ENCODE results near the gene CLOCK.
"Not testable (repeated sequence)": the region's sequence is repeated elsewhere in the genome, so short reads cannot be mapped to it uniquely, and the experiment has no call there.

The CLOCK gene

GRCh38 chr4:55546756-55547465 is at the start of gene CLOCK:
TSS of gene CLOCK (minus strand) at chr4:55546909. CDS start at chr4:55482785, 64,124 bp downstream.
- peak; percentile 85 for DNase-seq (ENCODE audit: low read depth)

GRCh38 chr4:55592014-55592413 is 45.3 kb upstream of the CLOCK start, which contains the start of gene PDCL2:
TSS of gene PDCL2 (minus strand) at chr4:55592245. CDS start at chr4:55592109, 136 bp downstream.
- DNase-seq (ENCODE audit: low read depth): no peak

GRCh38 chr4:55588160-55588559 is 41.5 kb upstream of the CLOCK start:
- DNase-seq (ENCODE audit: low read depth): no peak

GRCh38 chr4:55582773-55583172 is 36.1 kb upstream of the CLOCK start:
- not testable (repeated sequence) for DNase-seq (ENCODE audit: low read depth)

GRCh38 chr4:55578341-55579010 is 31.8 kb upstream of the CLOCK start:
- no peak for DNase-seq (ENCODE audit: low read depth)

- DNase-seq (ENCODE audit: low read depth): no peak
These were observed 28.8 kb upstream of the CLOCK start for GRCh38 chr4:55575513-55575912.

- DNase-seq (ENCODE audit: low read depth): peak; percentile 28
These were observed 27.5 kb upstream of the CLOCK start for GRCh38 chr4:55574252-55574651.

- no peak for DNase-seq (ENCODE audit: low read depth)
These were observed 25.1 kb upstream of the CLOCK start for GRCh38 chr4:55571806-55572205.

- DNase-seq (ENCODE audit: low read depth): no peak
These were observed 22.3 kb upstream of the CLOCK start for GRCh38 chr4:55568905-55569504.

GRCh38 chr4:55561889-55562288 is 15.2 kb upstream of the CLOCK start:
- DNase-seq (ENCODE audit: low read depth): no peak

GRCh38 chr4:55560096-55560495 is 13.4 kb upstream of the CLOCK start:
- no peak for DNase-seq (ENCODE audit: low read depth)

- peak; percentile 63 for DNase-seq (ENCODE audit: low read depth)
These were observed 7.8 kb upstream of the CLOCK start for GRCh38 chr4:55554453-55555030.

GRCh38 chr4:55553441-55554201 is 6.9 kb upstream of the CLOCK start:
- DNase-seq (ENCODE audit: low read depth): peak; percentile 86

GRCh38 chr4:55551964-55552363 is 5.3 kb upstream of the CLOCK start:
- DNase-seq (ENCODE audit: low read depth): not testable (repeated sequence)

GRCh38 chr4:55549888-55550287 is 3.2 kb upstream of the CLOCK start:
- DNase-seq (ENCODE audit: low read depth): peak; percentile 89

- DNase-seq (ENCODE audit: low read depth): peak; percentile 1
These were observed 1.2 kb upstream of the CLOCK start for GRCh38 chr4:55547918-55548317.

- DNase-seq (ENCODE audit: low read depth): no peak
These were observed 709 bp upstream of the CLOCK start for GRCh38 chr4:55547466-55547770.

GRCh38 chr4:55546506-55546755 is 278 bp downstream of the CLOCK start:
- no peak for DNase-seq (ENCODE audit: low read depth)

GRCh38 chr4:55545641-55546505 is 836 bp downstream of the CLOCK start:
- peak; percentile 77 for DNase-seq (ENCODE audit: low read depth)

- peak; percentile 53 for DNase-seq (ENCODE audit: low read depth)
These were observed 1.6 kb downstream of the CLOCK start for GRCh38 chr4:55545151-55545550.

GRCh38 chr4:55543858-55544257 is 2.9 kb downstream of the CLOCK start:
- peak; percentile 58 for DNase-seq (ENCODE audit: low read depth)
